Stimulated activated naive B cell treated with anti-CD40 and anti-IgM and Interleukin-4, amounts not matched to agents 10 μg/mL and 1 μg/mL and 100 μg/mL, for 72 hours (primary cell): Measurements from ENCODE around the gene GIPC2.
"Not testable (repeated sequence)": the region's sequence is repeated elsewhere in the genome, so short reads cannot be mapped to it uniquely, and the experiment has no call there.

Experiments used
- ATAC-seq, 2 donors: fragments of 150-1000 bp; cut with Tn5 transposase; replicated peaks; 2 replicates each; pipeline ENCODE4 v1.10.0; 2021; ENCODE audit warnings: moderate library complexity in 1 of 2
- DNase-seq: peaks from one replicate; pipeline ENCODE4 v3.0.0; 2021
- H3K27ac Mint-ChIP-seq: one replicate; pipeline ENCODE4 v1.8.0; 2022; ENCODE audit warnings: mild to moderate bottlenecking, mixed read lengths
- H3K27me3 Mint-ChIP-seq, 2 donors: one replicate each; pipeline ENCODE4 v1.8.0; 2022; ENCODE audit warnings: mixed read lengths in 2 of 2
- H3K36me3 Mint-ChIP-seq, 2 donors: one replicate each; pipeline ENCODE4 v1.8.0; 2022; ENCODE audit warnings: mixed read lengths in 2 of 2, mild to moderate bottlenecking in 1 of 2
- H3K4me1 Mint-ChIP-seq, 2 donors: one replicate each; pipeline ENCODE4 v1.8.0; 2022; ENCODE audit warnings: mixed read lengths in 2 of 2, mild to moderate bottlenecking in 1 of 2
- H3K4me3 Mint-ChIP-seq, 2 donors: one replicate each; pipeline ENCODE4 v1.8.0; 2022; ENCODE audit warnings: mild to moderate bottlenecking in 2 of 2, mixed read lengths in 2 of 2, moderate library complexity in 1 of 2
- H3K9me3 Mint-ChIP-seq, 2 donors: one replicate each; pipeline ENCODE4 v1.8.0; 2022; ENCODE audit warnings: mixed read lengths in 2 of 2, mild to moderate bottlenecking in 1 of 2

Gene GIPC2

GRCh38 chr1:78047106-78047505 is 1.3 kb downstream of the GIPC2 start:
- no peak for ATAC-seq
- no peak overlapping the region for H3K27ac Mint-ChIP-seq
- H3K27me3 Mint-ChIP-seq: peaks cover 46 to 56% of the 10 kb centered on the region in 2 donors
- H3K36me3 Mint-ChIP-seq: no peaks in the 10 kb centered on the region
- H3K4me1 Mint-ChIP-seq: peaks cover 12 to 20% of the 10 kb centered on the region in 2 donors
- no peak for DNase-seq
- no peaks in the 10 kb centered on the region for H3K9me3 Mint-ChIP-seq
- no peak overlapping the region for H3K4me3 Mint-ChIP-seq

GRCh38 chr1:78047631-78048030 is 1.9 kb downstream of the GIPC2 start:
- Mint-ChIP-seq H3K27me3 (peaks cover 46 to 54% of the 10 kb centered on the region in 2 donors), H3K36me3 (no peaks in the 10 kb centered on the region), H3K4me3 (no peak overlapping the region), H3K27ac (no peak overlapping the region), H3K9me3 (no peaks in the 10 kb centered on the region), H3K4me1 (peaks cover 12 to 20% of the 10 kb centered on the region in 2 donors)
- no peak for DNase-seq
- ATAC-seq: no peak

- no peak for DNase-seq
- ATAC-seq: no peak
- Mint-ChIP-seq H3K27ac (no peak overlapping the region), H3K4me3 (no peak overlapping the region), H3K9me3 (no peaks in the 10 kb centered on the region), H3K4me1 (peaks cover 12 to 20% of the 10 kb centered on the region in 2 donors), H3K27me3 (peaks cover 46 to 50% of the 10 kb centered on the region in 2 donors), H3K36me3 (no peaks in the 10 kb centered on the region)
Measured at GRCh38 chr1:78048446-78048845, 2.7 kb downstream of the GIPC2 start.

GRCh38 chr1:78049396-78049795 is 3.6 kb downstream of the GIPC2 start:
- H3K27me3 Mint-ChIP-seq: peaks cover 44 to 48% of the 10 kb centered on the region in 2 donors
- H3K4me3 Mint-ChIP-seq: no peak overlapping the region
- H3K36me3 Mint-ChIP-seq: no peaks in the 10 kb centered on the region

GRCh38 chr1:78051005-78051404 is 5.2 kb downstream of the GIPC2 start:
- peaks cover 0 to 8% of the 10 kb centered on the region in 2 donors for H3K4me1 Mint-ChIP-seq
- no peak overlapping the region for H3K4me3 Mint-ChIP-seq
- no peaks in the 10 kb centered on the region for H3K36me3 Mint-ChIP-seq
- ATAC-seq (no peak), DNase-seq (no peak)
- H3K9me3 Mint-ChIP-seq: no peaks in the 10 kb centered on the region
- no peak overlapping the region for H3K27ac Mint-ChIP-seq
- peaks cover 34 to 36% of the 10 kb centered on the region in 2 donors for H3K27me3 Mint-ChIP-seq

More at GRCh38 chr1:78049396-78049795, 3.6 kb downstream of the GIPC2 start:
- Mint-ChIP-seq H3K4me1 (peaks cover 12 to 20% of the 10 kb centered on the region in 2 donors), H3K27ac (no peak overlapping the region), H3K9me3 (no peaks in the 10 kb centered on the region)
- no peak for DNase-seq
- no peak for ATAC-seq

GRCh38 chr1:78052685-78053405 is 7.1 kb downstream of the GIPC2 start:
- DNase-seq (no peak), ATAC-seq (no peak)
- Mint-ChIP-seq H3K4me1 (no peaks in the 10 kb centered on the region), H3K27ac (no peak overlapping the region), H3K4me3 (no peak overlapping the region), H3K27me3 (peaks cover 21 to 25% of the 10 kb centered on the region in 2 donors), H3K9me3 (no peaks in the 10 kb centered on the region), H3K36me3 (no peaks in the 10 kb centered on the region)

- no peak overlapping the region for H3K27ac Mint-ChIP-seq
Measured at GRCh38 chr1:78053498-78053897, 7.7 kb downstream of the GIPC2 start.

GRCh38 chr1:78054559-78054958 is 8.8 kb downstream of the GIPC2 start:
- no peaks in the 10 kb centered on the region for H3K36me3 Mint-ChIP-seq
- H3K4me3 Mint-ChIP-seq: no peak overlapping the region
- no peak overlapping the region for H3K27ac Mint-ChIP-seq
- no peak for DNase-seq
- peaks cover 14 to 22% of the 10 kb centered on the region in 2 donors for H3K27me3 Mint-ChIP-seq
- H3K4me1 Mint-ChIP-seq: no peaks in the 10 kb centered on the region
- no peak for ATAC-seq
- H3K9me3 Mint-ChIP-seq: no peaks in the 10 kb centered on the region

More at GRCh38 chr1:78053498-78053897, 7.7 kb downstream of the GIPC2 start:
- Mint-ChIP-seq H3K27me3 (peaks cover 17 to 25% of the 10 kb centered on the region in 2 donors), H3K36me3 (no peaks in the 10 kb centered on the region), H3K4me1 (no peaks in the 10 kb centered on the region), H3K4me3 (no peak overlapping the region), H3K9me3 (no peaks in the 10 kb centered on the region)
- no peak for ATAC-seq
- DNase-seq: no peak

GRCh38 chr1:78054972-78055371 is 9.2 kb downstream of the GIPC2 start:
- Mint-ChIP-seq H3K27ac (peak overlapping the region; percentile 33), H3K4me1 (no peaks in the 10 kb centered on the region), H3K36me3 (no peaks in the 10 kb centered on the region), H3K9me3 (no peaks in the 10 kb centered on the region), H3K4me3 (no peak overlapping the region), H3K27me3 (peaks cover 14 to 22% of the 10 kb centered on the region in 2 donors)
- DNase-seq (no peak), ATAC-seq (no peak)

GRCh38 chr1:78055565-78056132 is 9.9 kb downstream of the GIPC2 start:
- Mint-ChIP-seq H3K27ac (no peak overlapping the region), H3K27me3 (peaks cover 13 to 22% of the 10 kb centered on the region in 2 donors), H3K4me3 (no peak overlapping the region), H3K36me3 (no peaks in the 10 kb centered on the region), H3K9me3 (no peaks in the 10 kb centered on the region), H3K4me1 (no peaks in the 10 kb centered on the region)
- no peak for DNase-seq
- no peak for ATAC-seq

GRCh38 chr1:78058670-78059069 is 12.9 kb downstream of the GIPC2 start:
- ATAC-seq (no peak), DNase-seq (no peak)
- peaks cover 0 to 2% of the 10 kb centered on the region in 2 donors for H3K4me1 Mint-ChIP-seq
- H3K9me3 Mint-ChIP-seq: no peaks in the 10 kb centered on the region
- no peaks in the 10 kb centered on the region for H3K36me3 Mint-ChIP-seq
- no peak overlapping the region for H3K4me3 Mint-ChIP-seq
- peaks cover 6 to 15% of the 10 kb centered on the region in 2 donors for H3K27me3 Mint-ChIP-seq
- H3K27ac Mint-ChIP-seq: no peak overlapping the region

- peaks cover 0 to 2% of the 10 kb centered on the region in 2 donors for H3K4me1 Mint-ChIP-seq
- no peak overlapping the region for H3K4me3 Mint-ChIP-seq
- no peaks in the 10 kb centered on the region for H3K9me3 Mint-ChIP-seq
- H3K27me3 Mint-ChIP-seq: peaks cover under 1 to 15% of the 10 kb centered on the region in 2 donors
- ATAC-seq (peak; percentile 75 to 88), DNase-seq (no peak)
- H3K36me3 Mint-ChIP-seq: no peaks in the 10 kb centered on the region
- H3K27ac Mint-ChIP-seq: no peak overlapping the region
Measured at GRCh38 chr1:78060857-78061563, 15.2 kb downstream of the GIPC2 start.

GRCh38 chr1:78061825-78062523 is 16.2 kb downstream of the GIPC2 start:
- peaks cover 0 to 2% of the 10 kb centered on the region in 2 donors for H3K4me1 Mint-ChIP-seq
- H3K27ac Mint-ChIP-seq: no peak overlapping the region
- H3K9me3 Mint-ChIP-seq: no peaks in the 10 kb centered on the region
- H3K27me3 Mint-ChIP-seq: peaks cover 0 to 10% of the 10 kb centered on the region in 2 donors
- ATAC-seq: no peak
- H3K4me3 Mint-ChIP-seq: no peak overlapping the region
- no peaks in the 10 kb centered on the region for H3K36me3 Mint-ChIP-seq
- DNase-seq: no peak

GRCh38 chr1:78064886-78065285 is 19.1 kb downstream of the GIPC2 start:
- not testable (repeated sequence) for H3K36me3 Mint-ChIP-seq, H3K27ac Mint-ChIP-seq, H3K27me3 Mint-ChIP-seq, H3K9me3 Mint-ChIP-seq, H3K4me1 Mint-ChIP-seq, ATAC-seq, H3K4me3 Mint-ChIP-seq, DNase-seq
